Activated CD4-positive, alpha-beta T cell treated with anti-CD3 and anti-CD28 coated beads for 48 hours (primary cell): Measurements from ENCODE around the gene NGF.

Experiments
- DNase-seq: peaks from one replicate; pipeline ENCODE4 v3.0.0-alpha.2; 2020

The NGF gene

DNA sequence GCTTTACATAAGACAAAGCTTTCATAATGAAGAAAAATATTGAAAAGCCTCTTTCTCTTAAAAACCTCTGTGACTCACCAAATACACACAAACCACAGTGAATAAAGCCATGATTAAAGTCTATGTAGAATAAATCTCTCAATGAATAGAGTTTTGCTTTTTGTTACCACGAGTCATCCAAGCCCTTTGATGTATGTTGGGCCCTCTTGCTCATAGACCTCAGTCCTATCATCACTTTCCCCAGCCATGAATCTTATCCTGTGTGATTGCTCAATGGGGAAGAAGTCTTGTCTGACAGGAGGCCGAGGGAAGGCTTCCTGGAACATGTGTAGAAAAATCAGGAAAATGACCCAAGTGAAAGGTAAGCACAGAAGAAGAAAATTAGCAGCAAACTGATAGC lies 60.8 kb downstream of the NGF start:
- peak; percentile 13 for DNase-seq

DNA sequence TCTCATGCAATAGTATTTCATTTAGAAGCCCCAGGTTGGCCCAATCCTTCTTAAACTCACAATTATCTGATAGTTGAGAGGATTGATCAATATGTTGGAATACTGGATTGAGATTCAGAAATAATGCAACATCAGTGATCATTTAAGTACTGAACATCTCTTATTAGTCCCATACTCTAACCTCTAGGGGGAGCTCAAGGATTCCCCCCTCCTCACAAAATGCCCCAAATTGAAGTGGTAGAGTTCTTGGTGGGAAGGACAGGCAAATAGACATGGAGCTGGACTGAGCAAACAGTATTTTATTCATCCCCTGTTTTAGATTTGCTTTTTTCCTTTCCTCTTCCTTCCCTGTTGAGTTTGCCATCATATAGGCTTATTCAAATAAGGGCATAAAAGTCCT lies 62.8 kb downstream of the NGF start:
- DNase-seq = no peak

GRCh38 chr1:115274467-115274866 lies 63.6 kb downstream of the NGF start:
- DNase-seq = no peak

GRCh38 chr1:115266729-115267421 lies 71.2 kb downstream of the NGF start:
- DNase-seq = no peak

- no peak for DNase-seq
These were observed 73.0 kb downstream of the NGF start for GRCh38 chr1:115265099-115265498.

- DNase-seq = no peak
These were observed 75.2 kb downstream of the NGF start for GRCh38 chr1:115262886-115263285.

- DNase-seq = no peak
These were observed 76.6 kb downstream of the NGF start for GRCh38 chr1:115261496-115261895.

DNA sequence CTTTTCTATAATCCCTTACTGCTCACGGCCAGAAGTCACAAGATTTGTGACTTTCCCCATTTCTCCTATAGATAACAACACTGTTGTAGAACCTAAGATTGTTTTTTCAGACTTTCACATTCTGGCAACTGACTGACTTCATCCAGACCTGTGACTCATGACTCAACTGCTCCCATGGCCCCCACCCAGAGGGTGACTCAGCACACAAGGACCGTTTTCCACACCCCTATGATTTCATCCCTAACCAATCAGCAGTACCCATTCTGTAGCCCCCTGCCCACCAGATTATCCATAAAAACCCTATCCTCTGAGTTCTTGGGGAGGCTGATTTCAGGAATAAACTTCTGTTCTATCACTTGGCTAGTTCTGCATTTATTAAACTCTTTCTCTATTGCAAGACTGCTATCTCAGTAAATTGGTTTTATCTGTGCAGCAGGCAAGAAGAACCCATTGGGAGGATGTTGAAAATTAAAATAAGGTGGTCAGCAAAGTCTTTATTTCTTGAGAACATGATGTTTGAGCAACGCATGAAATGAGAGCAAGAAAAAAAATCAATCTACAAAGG lies 79.7 kb downstream of the NGF start:
- DNase-seq = no peak

DNA sequence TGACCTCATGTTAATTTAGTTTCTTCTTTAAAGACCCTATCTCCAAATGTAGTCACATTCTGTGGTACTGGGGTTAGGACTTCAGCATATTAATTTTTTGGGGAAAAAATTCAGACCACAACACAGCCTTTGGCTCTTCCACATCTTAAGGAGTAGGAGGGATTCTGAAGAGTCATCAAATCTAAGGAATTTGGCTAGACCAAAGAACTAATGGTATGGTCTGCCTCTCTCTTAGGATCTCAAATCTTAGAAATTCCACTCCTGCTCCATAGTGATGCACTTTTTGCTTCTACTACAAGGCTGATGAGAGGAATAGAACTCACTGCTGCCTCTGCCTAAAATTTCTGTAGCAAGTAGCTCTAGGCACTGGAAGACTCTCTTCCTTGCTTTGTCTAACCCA lies 80.5 kb downstream of the NGF start:
- DNase-seq = no peak

DNA sequence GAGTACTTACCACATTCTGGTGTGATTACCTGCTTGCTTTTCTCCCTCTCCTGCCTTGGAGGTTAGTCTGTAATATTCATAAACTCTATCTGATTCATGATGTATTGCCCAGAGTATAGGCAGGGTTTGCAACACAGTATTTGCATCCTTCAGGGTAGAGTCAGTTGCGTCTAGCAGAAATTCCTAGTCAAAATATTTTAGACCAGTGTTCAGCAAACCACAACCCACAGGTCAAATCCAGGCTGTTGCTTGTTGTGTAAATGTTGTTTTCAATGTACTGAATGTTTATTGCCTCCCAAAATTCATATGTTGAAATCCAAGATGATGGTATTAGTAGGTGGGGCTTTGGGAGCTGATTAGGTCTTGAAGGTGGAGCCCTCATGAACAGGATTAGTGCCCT lies 82.9 kb downstream of the NGF start:
- no peak for DNase-seq

DNA sequence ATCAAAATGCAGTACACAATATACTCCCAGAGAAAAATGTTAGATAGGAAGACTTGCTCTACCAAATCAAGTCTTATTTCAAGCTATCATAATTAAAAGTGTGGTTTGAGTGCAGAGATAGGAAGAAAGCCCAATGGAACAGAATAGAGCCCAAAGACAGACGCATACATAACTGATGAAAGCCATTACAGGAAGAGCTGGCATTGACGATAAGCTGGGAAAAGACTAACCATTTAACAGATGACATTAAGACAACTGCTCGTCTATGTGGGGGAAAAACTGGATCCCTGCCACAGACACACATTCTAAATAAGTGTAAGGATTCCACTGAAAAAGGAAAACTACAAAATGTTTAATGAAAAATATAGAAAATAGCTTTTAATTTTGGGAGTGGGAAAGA lies 85.5 kb downstream of the NGF start:
- DNase-seq = no peak

- DNase-seq = no peak
These were observed 86.2 kb downstream of the NGF start for GRCh38 chr1:115251856-115252255.

DNA sequence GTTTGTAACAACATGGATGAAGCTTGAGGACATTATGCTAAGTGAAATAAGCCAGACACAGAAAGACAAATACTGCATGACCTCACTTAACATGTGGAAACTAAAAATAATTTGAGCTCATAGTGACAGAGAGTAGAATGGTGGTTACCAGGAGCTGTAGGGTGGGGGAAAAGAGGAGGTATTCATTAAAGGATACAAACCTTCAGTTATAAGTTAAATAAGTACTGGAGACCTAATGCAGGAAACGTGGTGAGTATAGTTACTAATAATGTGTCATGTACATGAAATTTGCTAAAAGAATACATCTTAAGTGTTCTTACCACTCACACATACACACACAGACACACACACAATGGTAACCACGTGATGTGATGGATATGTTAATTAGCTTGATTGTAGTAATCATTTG lies 86.7 kb downstream of the NGF start:
- DNase-seq = no peak

- no peak for DNase-seq
These were observed 91.5 kb downstream of the NGF start for GRCh38 chr1:115246526-115246925.

GRCh38 chr1:115245227-115245626 lies 92.8 kb downstream of the NGF start:
- DNase-seq = no peak

DNA sequence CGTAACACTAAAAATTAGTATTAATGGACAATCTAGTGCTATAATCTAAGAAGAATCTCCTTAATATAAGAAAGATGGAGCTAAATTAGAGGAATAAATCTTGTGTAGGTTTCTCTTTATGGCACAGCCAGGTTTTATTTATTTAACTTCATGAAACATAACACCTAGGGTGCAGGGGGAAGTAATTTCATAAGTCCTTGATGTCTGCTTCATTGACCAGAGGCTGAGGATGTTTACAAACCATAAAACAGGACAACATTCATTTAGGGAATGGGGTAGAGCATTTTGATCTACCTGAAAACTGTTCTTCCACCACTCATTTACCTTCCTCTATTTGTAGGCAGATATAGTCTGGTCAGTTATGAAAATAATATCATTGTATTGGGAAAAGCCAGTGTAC lies 95.5 kb downstream of the NGF start:
- DNase-seq = no peak

DNA sequence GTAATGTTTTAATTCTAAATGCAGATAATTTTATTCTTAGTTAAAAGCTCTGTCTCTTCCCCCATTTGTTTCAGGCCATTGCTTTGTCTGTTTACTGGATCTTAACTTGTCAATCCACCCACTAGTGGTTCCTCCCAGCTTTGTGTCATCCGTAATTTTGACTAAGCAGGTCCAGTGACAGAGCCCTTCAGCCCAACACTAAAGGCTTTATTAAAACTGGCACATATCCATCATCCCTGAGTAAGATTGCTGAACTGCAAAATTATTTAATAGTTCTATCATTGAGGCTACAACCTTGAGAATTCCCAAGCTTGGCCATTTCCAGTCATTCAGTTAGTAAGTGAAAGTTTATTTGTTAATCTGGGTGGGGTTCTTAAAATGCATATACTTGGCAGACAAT lies 96.7 kb downstream of the NGF start:
- no peak for DNase-seq

GRCh38 chr1:115240297-115240696 lies 97.8 kb downstream of the NGF start:
- no peak for DNase-seq

DNA sequence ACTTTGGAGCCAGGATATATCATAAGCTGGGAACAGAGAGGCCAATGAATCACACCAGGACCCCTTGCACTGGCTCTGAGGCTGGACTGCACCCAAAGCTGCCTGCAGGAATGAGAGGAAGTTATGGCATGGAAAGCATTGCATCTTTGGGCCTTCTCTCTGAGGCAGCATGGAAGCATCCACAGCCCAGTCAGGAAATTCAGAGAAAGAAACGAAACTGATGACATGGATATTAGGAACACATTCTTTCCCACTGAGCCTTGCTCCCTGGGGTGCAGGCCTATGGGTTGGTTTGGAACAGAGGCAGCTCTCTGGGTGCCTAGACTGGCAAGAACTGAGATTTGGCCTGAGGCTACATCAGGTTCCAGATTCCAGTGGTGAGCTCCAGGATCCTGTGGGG lies 98.6 kb downstream of the NGF start:
- no peak for DNase-seq

DNA sequence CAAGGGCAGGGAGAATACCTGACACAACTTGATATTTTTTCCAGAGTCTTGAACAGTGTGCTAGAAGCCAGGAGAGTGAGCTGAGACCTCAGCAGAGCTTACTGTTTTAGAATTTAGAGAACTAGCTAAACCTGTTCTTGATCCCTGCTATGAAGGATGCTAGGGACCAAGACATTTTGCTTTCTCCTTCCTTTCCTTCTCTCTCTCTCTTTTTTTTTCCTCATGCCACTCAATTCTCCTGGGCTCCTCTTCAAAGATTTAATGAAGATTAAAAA lies 99.0 kb downstream of the NGF start:
- DNase-seq = no peak

- DNase-seq = no peak
These were observed 99.5 kb downstream of the NGF start for GRCh38 chr1:115238336-115239147.

- no peak for DNase-seq
These were observed 100.5 kb downstream of the NGF start for GRCh38 chr1:115237507-115237906.

- no peak for DNase-seq
These were observed 101.0 kb downstream of the NGF start for GRCh38 chr1:115237023-115237422.
